ENCODE results near the gene SH3BGRL2. TPM values are rescaled to one million over a fixed set of nuclear protein-coding genes. Genes with fewer than 3 reads are reported as not detected.

Gene SH3BGRL2
- total RNA-seq, 2 experiments from 2014 or later = 0.25 TPM; not detected in 1

GRCh38 chr6:79734374-79734773 lies 103.2 kb downstream of the SH3BGRL2 start:
- Histone ChIP-seq H3K27ac (ENCODE audit: low read depth, low read length, poor library complexity, severe bottlenecking) (no peak overlapping the region), H3K9me3 (ENCODE audit: low read length) (no peaks in the 10 kb centered on the region), H3K4me1 (ENCODE audit: insufficient read depth, low read length, poor library complexity, severe bottlenecking) (no peaks in the 10 kb centered on the region), H3K4me3 (ENCODE audit: low read depth, low read length, poor library complexity, severe bottlenecking) (no peak overlapping the region), H2AFZ (ENCODE audit: low read length) (no peak overlapping the region), H3K79me2 (ENCODE audit: insufficient read depth, low read depth, low read length) (no peaks in the 10 kb centered on the region), H3K36me3 (ENCODE audit: insufficient read depth, low read length) (no peaks in the 10 kb centered on the region), H4K20me1 (ENCODE audit: insufficient read depth, low read length) (no peaks in the 10 kb centered on the region), H3K9me2 (ENCODE audit: insufficient read depth, low read length) (no peaks in the 10 kb centered on the region), H3K4me2 (ENCODE audit: low read length) (no peak overlapping the region)
- CTCF ChIA-PET (ENCODE audit: unreplicated experiment) = no interaction called here
- intact Hi-C loops (cut with micrococcal nuclease; ENCODE audit: unreplicated experiment) = no loop called here
- no TSS peak for BruUV-seq (replicated peaks)
- no peak for DNase-seq (ENCODE audit: low spot score)
- POLR2A ChIA-PET = no interaction called here
- TF ChIP-seq, protein P1, sequence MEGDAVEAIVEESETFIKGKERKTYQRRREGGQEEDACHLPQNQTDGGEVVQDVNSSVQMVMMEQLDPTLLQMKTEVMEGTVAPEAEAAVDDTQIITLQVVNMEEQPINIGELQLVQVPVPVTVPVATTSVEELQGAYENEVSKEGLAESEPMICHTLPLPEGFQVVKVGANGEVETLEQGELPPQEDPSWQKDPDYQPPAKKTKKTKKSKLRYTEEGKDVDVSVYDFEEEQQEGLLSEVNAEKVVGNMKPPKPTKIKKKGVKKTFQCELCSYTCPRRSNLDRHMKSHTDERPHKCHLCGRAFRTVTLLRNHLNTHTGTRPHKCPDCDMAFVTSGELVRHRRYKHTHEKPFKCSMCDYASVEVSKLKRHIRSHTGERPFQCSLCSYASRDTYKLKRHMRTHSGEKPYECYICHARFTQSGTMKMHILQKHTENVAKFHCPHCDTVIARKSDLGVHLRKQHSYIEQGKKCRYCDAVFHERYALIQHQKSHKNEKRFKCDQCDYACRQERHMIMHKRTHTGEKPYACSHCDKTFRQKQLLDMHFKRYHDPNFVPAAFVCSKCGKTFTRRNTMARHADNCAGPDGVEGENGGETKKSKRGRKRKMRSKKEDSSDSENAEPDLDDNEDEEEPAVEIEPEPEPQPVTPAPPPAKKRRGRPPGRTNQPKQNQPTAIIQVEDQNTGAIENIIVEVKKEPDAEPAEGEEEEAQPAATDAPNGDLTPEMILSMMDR (conservative IDR thresholded peaks at IDR 0.05; ENCODE audit: low read length) = no peak
- no peak for TF ChIP-seq EZH2phosphoT487 (IDR thresholded peaks at IDR 0.05; ENCODE audit: borderline replicate concordance, low read depth, low read length)

- H3K36me3 ChIP-seq (ENCODE audit: insufficient read depth, low read length) = no peaks in the 10 kb centered on the region
- H3K4me1 ChIP-seq (ENCODE audit: insufficient read depth, low read length, poor library complexity, severe bottlenecking) = no peaks in the 10 kb centered on the region
- no peak overlapping the region for H3K4me2 ChIP-seq (ENCODE audit: low read length)
- no peaks in the 10 kb centered on the region for H4K20me1 ChIP-seq (ENCODE audit: insufficient read depth, low read length)
- no peak overlapping the region for H3K4me3 ChIP-seq (ENCODE audit: low read depth, low read length, poor library complexity, severe bottlenecking)
- no peak for DNase-seq (ENCODE audit: low spot score)
- no peaks in the 10 kb centered on the region for H3K9me3 ChIP-seq (ENCODE audit: low read length)
- no peaks in the 10 kb centered on the region for H3K9me2 ChIP-seq (ENCODE audit: insufficient read depth, low read length)
- intact Hi-C loops (cut with micrococcal nuclease; ENCODE audit: unreplicated experiment) = no loop called here
- no peaks in the 10 kb centered on the region for H3K79me2 ChIP-seq (ENCODE audit: insufficient read depth, low read depth, low read length)
- ChIA-PET POLR2A (no interaction called here), CTCF (ENCODE audit: unreplicated experiment) (no interaction called here)
- TF ChIP-seq, protein P1 (conservative IDR thresholded peaks at IDR 0.05; ENCODE audit: low read length) = no peak
- TF ChIP-seq EZH2phosphoT487 (IDR thresholded peaks at IDR 0.05; ENCODE audit: borderline replicate concordance, low read depth, low read length) = no peak
- H2AFZ ChIP-seq (ENCODE audit: low read length) = no peak overlapping the region
- no peak overlapping the region for H3K27ac ChIP-seq (ENCODE audit: low read depth, low read length, poor library complexity, severe bottlenecking)
- no TSS peak for BruUV-seq (replicated peaks)
Measured at GRCh38 chr6:79735183-79735582, 104.1 kb downstream of the SH3BGRL2 start.

- ChIA-PET POLR2A (interaction anchor here (0.7 to 1.1 kb wide), 2 partner anchors 21 to 285 kb away, joined by 3 read pairs; no protein-coding TSS in a partner anchor), CTCF (ENCODE audit: unreplicated experiment) (no interaction called here)
- no peak overlapping the region for H2AFZ ChIP-seq (ENCODE audit: low read length)
- no peak overlapping the region for H3K27ac ChIP-seq (ENCODE audit: low read depth, low read length, poor library complexity, severe bottlenecking)
- H3K36me3 ChIP-seq (ENCODE audit: insufficient read depth, low read length) = no peaks in the 10 kb centered on the region
- TF ChIP-seq, protein P1 (conservative IDR thresholded peaks at IDR 0.05; ENCODE audit: low read length) = no peak
- TF ChIP-seq EZH2phosphoT487 (IDR thresholded peaks at IDR 0.05; ENCODE audit: borderline replicate concordance, low read depth, low read length) = no peak
- no peaks in the 10 kb centered on the region for H4K20me1 ChIP-seq (ENCODE audit: insufficient read depth, low read length)
- no peaks in the 10 kb centered on the region for H3K4me1 ChIP-seq (ENCODE audit: insufficient read depth, low read length, poor library complexity, severe bottlenecking)
- H3K4me2 ChIP-seq (ENCODE audit: low read length) = no peak overlapping the region
- no peaks in the 10 kb centered on the region for H3K79me2 ChIP-seq (ENCODE audit: insufficient read depth, low read depth, low read length)
- H3K9me2 ChIP-seq (ENCODE audit: insufficient read depth, low read length) = no peaks in the 10 kb centered on the region
- DNase-seq (ENCODE audit: low spot score) = no peak
- no peaks in the 10 kb centered on the region for H3K9me3 ChIP-seq (ENCODE audit: low read length)
- intact Hi-C loops (cut with micrococcal nuclease; ENCODE audit: unreplicated experiment) = no loop called here
- BruUV-seq (replicated peaks) = no TSS peak
- H3K4me3 ChIP-seq (ENCODE audit: low read depth, low read length, poor library complexity, severe bottlenecking) = no peak overlapping the region
Measured at GRCh38 chr6:79737172-79737571, 106.0 kb downstream of the SH3BGRL2 start.

Measured in OCI-LY7 (cell line).